Liver (tissue), 9 donors: ENCODE data around the gene RNF144B. TPM values are rescaled to one million over a fixed set of nuclear protein-coding genes. Genes with fewer than 3 reads are reported as not detected.

ENCODE experiments used
- DNase-seq: peaks from one replicate; pipeline ENCODE4 v3.0.0-alpha.2; 2017; ENCODE audit warnings: low spot score
- H3K27ac ChIP-seq, 2 donors: one replicate each; pipeline ENCODE4 v1.7.0; 2013; ENCODE audit warnings: inconsistent platforms in 2 of 2, low read length in 2 of 2, control low read depth in 1 of 2, low read depth in 1 of 2, mild to moderate bottlenecking in 1 of 2
- H3K27me3 ChIP-seq, 4 donors: one replicate each; pipeline versions ENCODE4 v1.6.1 to v1.7.0; 2013; ENCODE audit warnings: low read length in 3 of 4, inconsistent platforms in 1 of 4, mild to moderate bottlenecking in 1 of 4, moderate library complexity in 1 of 4; ENCODE audit not compliant: control insufficient read depth in 4 of 4, insufficient read depth in 4 of 4
- H3K36me3 ChIP-seq, 4 donors: one replicate each; pipeline versions ENCODE4 v1.6.1 to v1.7.0; 2013; ENCODE audit warnings: low read length in 3 of 4, mild to moderate bottlenecking in 3 of 4, low read depth in 1 of 4, moderate library complexity in 1 of 4; ENCODE audit not compliant: control insufficient read depth in 4 of 4, insufficient read depth in 3 of 4
- H3K4me1 ChIP-seq, 4 donors: one replicate each; pipeline versions ENCODE4 v1.6.1 to v1.7.0; 2013; ENCODE audit warnings: low read length in 3 of 4, mild to moderate bottlenecking in 3 of 4, moderate library complexity in 1 of 4; ENCODE audit not compliant: control insufficient read depth in 4 of 4, insufficient read depth in 4 of 4
- H3K4me3 ChIP-seq, 3 donors: one replicate each; pipeline versions ENCODE4 v1.6.1 to v1.7.0; 2013; ENCODE audit warnings: low read length in 3 of 3, control low read depth in 1 of 3, low read depth in 1 of 3, mild to moderate bottlenecking in 1 of 3
- H3K9ac ChIP-seq, 2 donors: one replicate each; pipeline ENCODE4 v1.7.0; 2013; ENCODE audit warnings: low read length in 2 of 2, mild to moderate bottlenecking in 2 of 2, moderate library complexity in 2 of 2, control low read depth in 1 of 2, low read depth in 1 of 2
- H3K9me3 ChIP-seq, 4 donors: one replicate each; pipeline versions ENCODE4 v1.6.1 to v1.7.0; 2013; ENCODE audit warnings: low read length in 3 of 4; ENCODE audit not compliant: control insufficient read depth in 4 of 4
- EGR1 ChIP-seq, 2 donors: IDR thresholded peaks; 2 replicates each; pipeline ENCODE4 v1.6.1; 2016 to 2018; ENCODE audit warnings: antibody characterized with exemption in 2 of 2, low read depth in 2 of 2
- FOXA1 ChIP-seq: IDR thresholded peaks from 2 replicates; pipeline ENCODE4 v1.6.1; 2016; ENCODE audit warnings: antibody characterized with exemption
- FOXA2 ChIP-seq: IDR thresholded peaks from 2 replicates; pipeline ENCODE4 v1.6.1; 2016; ENCODE audit warnings: antibody characterized with exemption
- HNF4A ChIP-seq, 2 donors: conservative IDR thresholded peaks; 2 replicates each; pipeline ENCODE4 v1.6.1; 2016; ENCODE audit warnings: antibody characterized with exemption in 2 of 2, mild to moderate bottlenecking in 2 of 2
- HNF4G ChIP-seq: IDR thresholded peaks from 2 replicates; pipeline ENCODE4 v1.6.1; 2016; ENCODE audit warnings: antibody characterized with exemption
- JUND ChIP-seq, 2 donors: IDR thresholded peaks; 2 replicates each; pipeline ENCODE4 v1.6.1; 2016; ENCODE audit warnings: antibody characterized with exemption in 2 of 2
- NR2F2 ChIP-seq: IDR thresholded peaks from 2 replicates; pipeline ENCODE4 v1.6.1; 2016; ENCODE audit warnings: antibody characterized with exemption
- RAD21 ChIP-seq, 2 donors: IDR thresholded peaks; 2 replicates each; pipeline ENCODE4 v1.6.1; 2016; ENCODE audit warnings: antibody characterized with exemption in 2 of 2, mild to moderate bottlenecking in 2 of 2
- RXRA ChIP-seq, 2 donors: IDR thresholded peaks; 2 replicates each; pipeline ENCODE4 v1.6.1; 2017 to 2018; ENCODE audit warnings: antibody characterized with exemption in 2 of 2, mild to moderate bottlenecking in 1 of 2
- TAF1 ChIP-seq: conservative IDR thresholded peaks from 2 replicates; pipeline ENCODE4 v1.6.1; 2016; ENCODE audit warnings: antibody characterized with exemption, mild to moderate bottlenecking
- YY1 ChIP-seq: IDR thresholded peaks from 2 replicates; pipeline ENCODE4 v1.6.1; 2016; ENCODE audit warnings: antibody characterized with exemption, mild to moderate bottlenecking
- WGBS: extraction: QIAGEN DNeasy Blood & Tissue Kit; methylation state at CpG from one replicate; pipeline ENCODE4 v1.1.7; 2013; 5-methylcytosine and 5-hydroxymethylcytosine counted together
- polyA plus RNA-seq, 2 donors: library from polyadenylated mRNA; stranded (reverse) in 1 of 2; unstranded in 1 of 2; fragments of 200-250 nt in 1 of 2; fragments of >200 nt in 1 of 2; fragmentation: Nextera tagmentation in 1 of 2; extraction: Ambion mirVana in 1 of 2; gene quantifications; one replicate each; pipeline versions ENCODE4 v1.2.1 to v1.2.3, GENCODE V29; 2013 to 2015
- total RNA-seq, 2 donors: library from RNA; depleted of rRNA; stranded (reverse); fragments of >200 nt; gene quantifications; one replicate each; pipeline ENCODE4 v1.2.3, GENCODE V29; 2014
- TF ChIP-seq, protein P1 (sequence below): IDR thresholded peaks from 2 replicates; pipeline ENCODE4 v1.6.1; 2016; ENCODE audit warnings: antibody characterized with exemption, mild to moderate bottlenecking
- TF ChIP-seq, protein P2 (sequence below): IDR thresholded peaks from 2 replicates; pipeline ENCODE4 v1.6.1; 2016; ENCODE audit warnings: antibody characterized with exemption
- TF ChIP-seq, protein P3 (sequence below): fragments of 150-350 bp; IDR thresholded peaks from 2 replicates; pipeline ENCODE4 v1.5.1; 2017; ENCODE audit warnings: improper control_type of control experiment, low read depth, low read length; ENCODE audit not compliant: missing input control
- TF ChIP-seq, protein P4 (sequence below): IDR thresholded peaks from 2 replicates; pipeline ENCODE4 v1.6.1; 2016; ENCODE audit warnings: antibody characterized with exemption
- donor health status: healthy.
- donor health status: healthy.
- donor health status: healthy.
- donor health status: healthy.
- donor health status: healthy.

The RNF144B gene
- total and polyA plus RNA-seq, 4 donors: 3.0 to 15.1 (median 7.6) TPM

DNA sequence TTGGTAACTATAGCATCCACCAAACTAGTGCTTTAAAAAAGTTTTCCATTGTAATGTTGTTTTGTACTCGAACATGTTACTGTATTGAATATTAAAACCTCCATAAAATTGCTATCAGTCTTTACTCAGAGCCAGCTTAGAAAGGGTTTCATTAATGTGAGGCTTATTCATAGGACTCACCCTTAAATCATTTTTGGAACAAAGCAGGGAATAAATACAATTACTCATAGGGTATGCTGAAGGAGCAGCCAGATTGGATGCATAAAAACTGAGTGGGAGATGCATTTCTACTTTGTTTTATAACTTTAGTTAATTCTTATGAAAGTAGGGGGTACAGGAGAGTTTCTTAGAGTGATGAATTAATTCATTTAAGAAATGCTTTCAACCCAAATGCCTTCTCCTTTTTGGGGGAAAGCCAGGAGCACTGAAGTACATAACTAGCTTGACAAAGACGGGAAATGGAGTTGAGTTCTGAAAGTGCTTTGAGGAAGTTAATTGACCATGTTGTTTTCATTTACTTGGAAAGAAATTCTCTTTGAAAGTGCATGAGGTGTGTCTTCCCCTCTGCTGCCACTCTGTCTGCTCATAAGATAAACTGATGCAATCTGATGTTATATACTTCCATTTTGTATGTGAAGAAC is 90.3 kb downstream of the RNF144B start:
- Histone ChIP-seq H3K36me3 (no peaks in the 10 kb centered on the region), H3K4me3 (no peak overlapping the region), H3K9me3 (no peaks in the 10 kb centered on the region), H3K27ac (no peak overlapping the region), H3K9ac (no peak overlapping the region), H3K4me1 (no peaks in the 10 kb centered on the region), H3K27me3 (no peaks in the 10 kb centered on the region)
- TF ChIP-seq, protein P1, sequence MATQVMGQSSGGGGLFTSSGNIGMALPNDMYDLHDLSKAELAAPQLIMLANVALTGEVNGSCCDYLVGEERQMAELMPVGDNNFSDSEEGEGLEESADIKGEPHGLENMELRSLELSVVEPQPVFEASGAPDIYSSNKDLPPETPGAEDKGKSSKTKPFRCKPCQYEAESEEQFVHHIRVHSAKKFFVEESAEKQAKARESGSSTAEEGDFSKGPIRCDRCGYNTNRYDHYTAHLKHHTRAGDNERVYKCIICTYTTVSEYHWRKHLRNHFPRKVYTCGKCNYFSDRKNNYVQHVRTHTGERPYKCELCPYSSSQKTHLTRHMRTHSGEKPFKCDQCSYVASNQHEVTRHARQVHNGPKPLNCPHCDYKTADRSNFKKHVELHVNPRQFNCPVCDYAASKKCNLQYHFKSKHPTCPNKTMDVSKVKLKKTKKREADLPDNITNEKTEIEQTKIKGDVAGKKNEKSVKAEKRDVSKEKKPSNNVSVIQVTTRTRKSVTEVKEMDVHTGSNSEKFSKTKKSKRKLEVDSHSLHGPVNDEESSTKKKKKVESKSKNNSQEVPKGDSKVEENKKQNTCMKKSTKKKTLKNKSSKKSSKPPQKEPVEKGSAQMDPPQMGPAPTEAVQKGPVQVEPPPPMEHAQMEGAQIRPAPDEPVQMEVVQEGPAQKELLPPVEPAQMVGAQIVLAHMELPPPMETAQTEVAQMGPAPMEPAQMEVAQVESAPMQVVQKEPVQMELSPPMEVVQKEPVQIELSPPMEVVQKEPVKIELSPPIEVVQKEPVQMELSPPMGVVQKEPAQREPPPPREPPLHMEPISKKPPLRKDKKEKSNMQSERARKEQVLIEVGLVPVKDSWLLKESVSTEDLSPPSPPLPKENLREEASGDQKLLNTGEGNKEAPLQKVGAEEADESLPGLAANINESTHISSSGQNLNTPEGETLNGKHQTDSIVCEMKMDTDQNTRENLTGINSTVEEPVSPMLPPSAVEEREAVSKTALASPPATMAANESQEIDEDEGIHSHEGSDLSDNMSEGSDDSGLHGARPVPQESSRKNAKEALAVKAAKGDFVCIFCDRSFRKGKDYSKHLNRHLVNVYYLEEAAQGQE: no peak
- TF ChIP-seq, protein P2, sequence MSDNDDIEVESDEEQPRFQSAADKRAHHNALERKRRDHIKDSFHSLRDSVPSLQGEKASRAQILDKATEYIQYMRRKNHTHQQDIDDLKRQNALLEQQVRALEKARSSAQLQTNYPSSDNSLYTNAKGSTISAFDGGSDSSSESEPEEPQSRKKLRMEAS: no peak
- no peak for TF ChIP-seq HNF4G
- no peak for TF ChIP-seq FOXA2
- WGBS: 81% methylated on average over 2 of the region's 2 CpGs
- DNase-seq: no peak

DNA sequence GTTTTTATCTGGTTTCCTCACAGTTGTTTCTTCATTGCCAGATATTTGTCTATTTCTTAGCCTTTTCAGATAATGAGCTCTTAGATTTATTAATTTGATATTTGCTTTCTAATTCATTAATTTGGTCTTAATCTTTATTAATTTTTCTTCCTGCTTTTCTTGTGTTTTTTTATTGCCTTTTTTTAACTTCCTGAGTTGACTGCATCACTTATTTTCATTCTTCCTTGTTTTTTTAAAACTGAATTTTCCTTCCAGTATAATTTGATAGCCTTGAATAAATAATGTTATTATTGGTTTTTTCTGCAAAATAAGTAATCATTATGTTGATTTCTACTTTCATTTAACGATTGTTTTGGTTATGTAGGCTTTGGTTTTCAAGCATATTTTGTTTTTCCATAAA is 91.5 kb downstream of the RNF144B start:
- H3K27me3 ChIP-seq: no peaks in the 10 kb centered on the region
- no peak overlapping the region for H3K27ac ChIP-seq
- TF ChIP-seq YY1 (no peak), RAD21 (IDR thresholded peaks at IDR 0.05) (no peak), HNF4G (no peak), HNF4A (conservative IDR thresholded peaks at IDR 0.05) (no peak), JUND (IDR thresholded peaks at IDR 0.05) (no peak), FOXA2 (no peak), TAF1 (no peak), RXRA (IDR thresholded peaks at IDR 0.05) (no peak), NR2F2 (no peak), FOXA1 (no peak), EGR1 (IDR thresholded peaks at IDR 0.05; ENCODE audit: low read depth in 2 of 2) (no peak)
- TF ChIP-seq, protein P1: no peak
- TF ChIP-seq, protein P2: no peak
- TF ChIP-seq, protein P3, sequence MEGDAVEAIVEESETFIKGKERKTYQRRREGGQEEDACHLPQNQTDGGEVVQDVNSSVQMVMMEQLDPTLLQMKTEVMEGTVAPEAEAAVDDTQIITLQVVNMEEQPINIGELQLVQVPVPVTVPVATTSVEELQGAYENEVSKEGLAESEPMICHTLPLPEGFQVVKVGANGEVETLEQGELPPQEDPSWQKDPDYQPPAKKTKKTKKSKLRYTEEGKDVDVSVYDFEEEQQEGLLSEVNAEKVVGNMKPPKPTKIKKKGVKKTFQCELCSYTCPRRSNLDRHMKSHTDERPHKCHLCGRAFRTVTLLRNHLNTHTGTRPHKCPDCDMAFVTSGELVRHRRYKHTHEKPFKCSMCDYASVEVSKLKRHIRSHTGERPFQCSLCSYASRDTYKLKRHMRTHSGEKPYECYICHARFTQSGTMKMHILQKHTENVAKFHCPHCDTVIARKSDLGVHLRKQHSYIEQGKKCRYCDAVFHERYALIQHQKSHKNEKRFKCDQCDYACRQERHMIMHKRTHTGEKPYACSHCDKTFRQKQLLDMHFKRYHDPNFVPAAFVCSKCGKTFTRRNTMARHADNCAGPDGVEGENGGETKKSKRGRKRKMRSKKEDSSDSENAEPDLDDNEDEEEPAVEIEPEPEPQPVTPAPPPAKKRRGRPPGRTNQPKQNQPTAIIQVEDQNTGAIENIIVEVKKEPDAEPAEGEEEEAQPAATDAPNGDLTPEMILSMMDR: no peak
- TF ChIP-seq, protein P4, sequence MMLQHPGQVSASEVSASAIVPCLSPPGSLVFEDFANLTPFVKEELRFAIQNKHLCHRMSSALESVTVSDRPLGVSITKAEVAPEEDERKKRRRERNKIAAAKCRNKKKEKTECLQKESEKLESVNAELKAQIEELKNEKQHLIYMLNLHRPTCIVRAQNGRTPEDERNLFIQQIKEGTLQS: no peak
- WGBS: 65% methylated on average over 1 of the region's 1 CpG
- DNase-seq: no peak
- H3K36me3 ChIP-seq: no peaks in the 10 kb centered on the region
- H3K4me3 ChIP-seq: no peak overlapping the region
- no peaks in the 10 kb centered on the region for H3K4me1 ChIP-seq
- H3K9me3 ChIP-seq: no peaks in the 10 kb centered on the region
- H3K9ac ChIP-seq: no peak overlapping the region
